Activated CD4-positive, alpha-beta T cell treated with anti-CD3 and anti-CD28 coated beads, Interleukin-2, amount 50 U/mL, for 4 hours (primary cell): ENCODE results near the gene SIRPB2.

Experiments
- DNase-seq, 2 experiments: peaks; one replicate each; pipeline ENCODE4 v3.0.0-alpha.2; 2020

The SIRPB2 gene

GRCh38 chr20:1491281-1491840 is at the start of gene SIRPB2:
Gene SIRPB2 (minus strand): TSS chr20:1491420. CDS start chr20:1491359, 61 bp downstream.
- no peak for DNase-seq

GRCh38 chr20:1539816-1540419 is 48.7 kb upstream of the SIRPB2 start:
- DNase-seq = no peak

- no peak for DNase-seq
Observed at GRCh38 chr20:1538655-1539054, 47.4 kb upstream of the SIRPB2 start.

- no peak for DNase-seq
Observed at GRCh38 chr20:1537731-1538058, 46.5 kb upstream of the SIRPB2 start.

GRCh38 chr20:1536893-1537730 is 45.9 kb upstream of the SIRPB2 start:
- DNase-seq = no peak

GRCh38 chr20:1535420-1536175 is 44.4 kb upstream of the SIRPB2 start:
- DNase-seq = no peak

- DNase-seq = no peak
Observed at GRCh38 chr20:1534526-1534925, 43.3 kb upstream of the SIRPB2 start.

- no peak for DNase-seq
Observed at GRCh38 chr20:1533059-1533458, 41.8 kb upstream of the SIRPB2 start.

- no peak for DNase-seq
Observed at GRCh38 chr20:1528811-1529210, 37.6 kb upstream of the SIRPB2 start.

GRCh38 chr20:1527923-1528322 is 36.7 kb upstream of the SIRPB2 start:
- DNase-seq = no peak

GRCh38 chr20:1526896-1527295 is 35.7 kb upstream of the SIRPB2 start:
- no peak for DNase-seq

GRCh38 chr20:1526310-1526709 is 35.1 kb upstream of the SIRPB2 start:
- no peak for DNase-seq

GRCh38 chr20:1524004-1524403 is 32.8 kb upstream of the SIRPB2 start:
- no peak for DNase-seq

GRCh38 chr20:1517010-1517409 is 25.8 kb upstream of the SIRPB2 start:
- DNase-seq = no peak

- DNase-seq = no peak
Observed at GRCh38 chr20:1513801-1514200, 22.6 kb upstream of the SIRPB2 start.

GRCh38 chr20:1509237-1509636 is 18.0 kb upstream of the SIRPB2 start:
- DNase-seq = peak; percentile 18

GRCh38 chr20:1508574-1508973 is 17.4 kb upstream of the SIRPB2 start:
- no peak for DNase-seq

- no peak for DNase-seq
Observed at GRCh38 chr20:1507276-1507675, 16.1 kb upstream of the SIRPB2 start.

GRCh38 chr20:1505871-1506270 is 14.7 kb upstream of the SIRPB2 start:
- DNase-seq = no peak

GRCh38 chr20:1505361-1505760 is 14.1 kb upstream of the SIRPB2 start:
- DNase-seq = no peak

- DNase-seq = peak; percentile 71 to 75
Observed at GRCh38 chr20:1503564-1504227, 12.5 kb upstream of the SIRPB2 start.

GRCh38 chr20:1500496-1500895 is 9.3 kb upstream of the SIRPB2 start:
- no peak for DNase-seq
